Heart right ventricle (tissue), 16 donors: ENCODE results near the gene DEFB124. TPM values are rescaled to one million over a fixed set of nuclear protein-coding genes. Genes with fewer than 3 reads are reported as not detected.

Source experiments
- ATAC-seq, 8 donors: fragments of 200-7000 bp; cut with Tn5 transposase; one replicate each; pipeline ENCODE4 v1.9.1; 2020; ENCODE audit warnings: mild to moderate bottlenecking in 8 of 8, moderate library complexity in 8 of 8, moderate number of reproducible peaks in 1 of 8
- DNase-seq, 2 donors: peaks; one replicate each; pipeline ENCODE4 v3.0.0-alpha.2; 2020
- H3K27ac ChIP-seq, 10 donors: fragments of 200-600 bp; sonication (generic) in 2 of 10; one replicate each; pipeline versions ENCODE4 v1.5.0 to v1.8.0; 2020 to 2022; ENCODE audit warnings: mild to moderate bottlenecking in 3 of 10
- H3K27me3 ChIP-seq, 7 donors: fragments of 200-600 bp; one replicate each; pipeline ENCODE4 v1.8.0; 2021 to 2022; ENCODE audit warnings: mild to moderate bottlenecking in 2 of 7
- H3K36me3 ChIP-seq, 9 donors: fragments of 200-600 bp; sonication (generic) in 1 of 9; one replicate each; pipeline versions ENCODE4 v1.5.0 to v1.8.0; 2020 to 2022; ENCODE audit warnings: mild to moderate bottlenecking in 2 of 9
- H3K4me1 ChIP-seq, 9 donors: fragments of 200-600 bp; sonication (generic) in 1 of 9; one replicate each; pipeline versions ENCODE4 v1.5.0 to v1.8.0; 2020 to 2022; ENCODE audit warnings: mild to moderate bottlenecking in 4 of 9
- H3K4me3 ChIP-seq, 10 donors: fragments of 200-600 bp; sonication (generic) in 2 of 10; one replicate each; pipeline versions ENCODE4 v1.5.0 to v1.8.0; 2020 to 2022; ENCODE audit warnings: mild to moderate bottlenecking in 7 of 10, moderate library complexity in 2 of 10
- H3K9me3 ChIP-seq, 11 donors: fragments of 200-600 bp in 10 of 11; sonication (generic) in 2 of 11; one replicate each; pipeline versions ENCODE4 v1.5.0 to v1.8.0; 2013 to 2022; ENCODE audit warnings: mild to moderate bottlenecking in 2 of 11, control low read depth in 1 of 11, moderate library complexity in 1 of 11
- CTCF ChIP-seq, 9 donors: fragments of 200-600 bp; sonication (generic) in 2 of 9; IDR thresholded peaks; one replicate each; pipeline versions ENCODE4 v1.5.0 to v1.8.0; 2021 to 2022; ENCODE audit warnings: antibody characterized with exemption in 9 of 9, mild to moderate bottlenecking in 5 of 9, moderate library complexity in 1 of 9
- WGBS, 2 donors: extraction: QIAGEN DNeasy Blood & Tissue Kit; methylation state at CpG; one replicate each; pipeline ENCODE4 v1.1.7; 2013; ENCODE audit warnings: inconsistent platforms in 1 of 2; 5-methylcytosine and 5-hydroxymethylcytosine counted together
- intact Hi-C, 10 donors: fragments of 100-400 bp; cut with DNase I; formaldehyde crosslinking; loops; one replicate each; pipeline versions ENCODE4 v1.11.1 to v1.14.2; 2022
- polyA plus RNA-seq, 2 donors: library from polyadenylated mRNA; stranded (reverse); fragments of 200-250 nt; gene quantifications; one replicate each; pipeline ENCODE4 v1.2.3, GENCODE V29; 2013
- total RNA-seq, 10 donors: library from RNA; stranded (reverse); fragmentation: NEBNext Ultra II Directional in 3 of 10; extraction: Animal tissue kit (Norgen Biotek cat#: 25700) in 3 of 10; gene quantifications; one replicate each; pipeline versions ENCODE4 v1.2.1 to v1.2.4, GENCODE V29; 2021 to 2023
- donor health status: Arrhythmogenic right ventricular cardiomyopathy.
- donor health status: ischemic (EF 13 %, LVEDD 7.1; RV severe dilation, severe dysfunction).
- donor health status: healthy with polysubstance abuse.
- donor health status: DM: no; HTN: yes; CAD: no.
- donor health status: DM: no; HTN: no; CAD: no.
- donor health status: ischemic (EF 25% LVEDD 6.9; RV normal size, moderate dysfunction).
- donor health status: ischemic (EF 25% LVEDD 5.7; RV mildly dilated, moderate dysfunction).
- donor health status: healthy.
- donor health status: DM: yes; HTN: yes; CAD: no.
- donor health status: Ischemic cardiomyopathy.
- donor health status: ischemic (EF 35%, LVEDD 5.7; RV mildly dilated, moderate dysfunction).
- donor health status: nonischemic (EF 11% LVEDD 7.7; RV severe dilation, severe dysfunction).
- donor health status: DM: yes; HTN: yes; CAD: no.
- donor health status: PGD.
- donor health status: ischemic (EF 29% LVEDD 5.4; RV normal size, mild dysfunction).
- donor health status: nonischemic (EF 23%, LVEDD 6.1; RV moderate dilation, normal function).

Gene DEFB124
- total and polyA plus RNA-seq, 12 donors: 0.13 to 3.1 (median 1.5) TPM; not detected in 8

- no peak for TF ChIP-seq CTCF (IDR thresholded peaks at IDR 0.05)
- DNase-seq: no peak
- 71 to 73% methylated on average over 2 of the region's 2 CpGs for WGBS, 2 donors
- Histone ChIP-seq H3K36me3 (no peaks in the 10 kb centered on the region), H3K4me3 (no peak overlapping the region), H3K4me1 (no peaks in the 10 kb centered on the region), H3K27ac (no peak overlapping the region), H3K27me3 (peaks cover 0 to 10% (median 6%) of the 10 kb centered on the region in 7 donors), H3K9me3 (peaks cover 0 to 15% (median 0%) of the 10 kb centered on the region in 11 donors)
- ATAC-seq: no peak
- intact Hi-C loops: no loop called here
Observed at GRCh38 chr20:31452575-31452974, 22.4 kb downstream of the DEFB124 start.

GRCh38 chr20:31449511-31450414 lies 25.2 kb downstream of the DEFB124 start:
- DNase-seq (no peak), ATAC-seq (no peak)
- TF ChIP-seq CTCF (IDR thresholded peaks at IDR 0.05): no peak
- H3K9me3 ChIP-seq: peaks cover 0 to 15% (median 0%) of the 10 kb centered on the region in 11 donors
- H3K36me3 ChIP-seq: no peaks in the 10 kb centered on the region
- 67 to 69% methylated on average over 8 of the region's 8 CpGs for whole genome bisulfite sequencing, 2 donors
- intact Hi-C loops: no loop called here
- H3K4me1 ChIP-seq: no peaks in the 10 kb centered on the region
- H3K4me3 ChIP-seq: no peak overlapping the region
- H3K27me3 ChIP-seq: peaks cover 0 to 7% (median 0%) of the 10 kb centered on the region in 7 donors
- no peak overlapping the region for H3K27ac ChIP-seq

- Histone ChIP-seq H3K9me3 (peaks cover 0 to 15% (median 0%) of the 10 kb centered on the region in 11 donors), H3K4me1 (no peaks in the 10 kb centered on the region), H3K4me3 (no peak overlapping the region), H3K27ac (no peak overlapping the region), H3K27me3 (peaks cover 0 to 8% (median 0%) of the 10 kb centered on the region in 7 donors), H3K36me3 (no peaks in the 10 kb centered on the region)
- no peak for ATAC-seq
- no peak for DNase-seq
- WGBS, 2 donors: 59 to 72% methylated on average over 12 of the region's 12 CpGs
- TF ChIP-seq CTCF (IDR thresholded peaks at IDR 0.05): no peak
- intact Hi-C loops: no loop called here
Observed at GRCh38 chr20:31446084-31446819, 28.7 kb downstream of the DEFB124 start.

GRCh38 chr20:31440012-31440659 lies 34.8 kb downstream of the DEFB124 start, which contains the start of gene DEFB123:
TSS of gene DEFB123 (plus strand) at chr20:31440632. CDS start at chr20:31440699, 67 bp downstream.
- Histone ChIP-seq H3K27me3 (peaks cover 0 to 19% (median 5%) of the 10 kb centered on the region in 7 donors), H3K9me3 (no peaks in the 10 kb centered on the region), H3K4me1 (no peaks in the 10 kb centered on the region), H3K36me3 (no peaks in the 10 kb centered on the region), H3K27ac (no peak within 1 kb of the TSS), H3K4me3 (no peak within 1 kb of the TSS)
- ATAC-seq (no peak), DNase-seq (no peak)
- peak in 2 of 9 donors; percentile 7 to 28 for TF ChIP-seq CTCF (IDR thresholded peaks at IDR 0.05)
- WGBS, 2 donors: 76 to 78% methylated on average over 16 of the region's 16 CpGs
- intact Hi-C loops: no loop called here
